Cerebellar nuclear complex (tissue), 1 donor: ENCODE measurements around the gene EEFSEC.

Experiments used
- DNase-seq, 2 experiments: peaks; one replicate each; lab custom pipeline; 2025; lab: John Stamatoyannopoulos, UW

EEFSEC gene

GRCh38 chr3:128285967-128286321, 132.7 kb downstream of the EEFSEC start:
- no peak for DNase-seq

GRCh38 chr3:128286691-128287090, 133.4 kb downstream of the EEFSEC start:
- no peak for DNase-seq

GRCh38 chr3:128287216-128287615, 133.9 kb downstream of the EEFSEC start:
- DNase-seq = no peak

GRCh38 chr3:128289534-128289933, 136.3 kb downstream of the EEFSEC start:
- no peak for DNase-seq

GRCh38 chr3:128290484-128290883, 137.2 kb downstream of the EEFSEC start:
- no peak for DNase-seq

- DNase-seq = no peak
Measured at GRCh38 chr3:128293930-128294329, 140.6 kb downstream of the EEFSEC start.

- DNase-seq = no peak
Measured at GRCh38 chr3:128294999-128295468, 141.8 kb downstream of the EEFSEC start.

- no peak for DNase-seq
Measured at GRCh38 chr3:128296469-128297251, 143.4 kb downstream of the EEFSEC start.

- DNase-seq = no peak
Measured at GRCh38 chr3:128297401-128298138, 144.3 kb downstream of the EEFSEC start.

GRCh38 chr3:128301186-128302023, 148.1 kb downstream of the EEFSEC start:
- DNase-seq = no peak

GRCh38 chr3:128306481-128306880, 153.2 kb downstream of the EEFSEC start:
- no peak for DNase-seq

- DNase-seq = no peak
Measured at GRCh38 chr3:128307029-128307633, 153.8 kb downstream of the EEFSEC start.

GRCh38 chr3:128307781-128308469, 154.6 kb downstream of the EEFSEC start:
- no peak for DNase-seq

- no peak for DNase-seq
Measured at GRCh38 chr3:128309026-128309425, 155.7 kb downstream of the EEFSEC start.

- no peak for DNase-seq
Measured at GRCh38 chr3:128310286-128311058, 157.2 kb downstream of the EEFSEC start.

GRCh38 chr3:128311441-128311844, 158.2 kb downstream of the EEFSEC start:
- no peak for DNase-seq

GRCh38 chr3:128312271-128312670, 159.0 kb downstream of the EEFSEC start:
- no peak for DNase-seq

GRCh38 chr3:128313071-128313725, 159.9 kb downstream of the EEFSEC start:
- no peak for DNase-seq

GRCh38 chr3:128313935-128314334, 160.7 kb downstream of the EEFSEC start:
- no peak for DNase-seq

- no peak for DNase-seq
Measured at GRCh38 chr3:128315313-128315712, 162.0 kb downstream of the EEFSEC start.
